Prostate gland (tissue), 2 donors: ENCODE data around the gene DCP1A.

ENCODE experiments used
- POLR2AphosphoS5 ChIP-seq: sonication (generic); formaldehyde crosslinking; IDR thresholded peaks from one replicate; pipeline ENCODE4 v1.6.1; 2017; ENCODE audit warnings: antibody characterized with exemption
- TF ChIP-seq, protein P1 (sequence below), 4 experiments: fragments of 200-600 bp in 2 of 4; fragments of 450-650 bp in 2 of 4; sonication (generic) in 2 of 4; IDR thresholded peaks; 1 replicate in 3 of 4; 2 replicates in 1 of 4; pipeline ENCODE4 v1.5.1; 2016 to 2019; ENCODE audit warnings: antibody characterized with exemption in 4 of 4, mild to moderate bottlenecking in 2 of 4, moderate library complexity in 2 of 4

DNA sequence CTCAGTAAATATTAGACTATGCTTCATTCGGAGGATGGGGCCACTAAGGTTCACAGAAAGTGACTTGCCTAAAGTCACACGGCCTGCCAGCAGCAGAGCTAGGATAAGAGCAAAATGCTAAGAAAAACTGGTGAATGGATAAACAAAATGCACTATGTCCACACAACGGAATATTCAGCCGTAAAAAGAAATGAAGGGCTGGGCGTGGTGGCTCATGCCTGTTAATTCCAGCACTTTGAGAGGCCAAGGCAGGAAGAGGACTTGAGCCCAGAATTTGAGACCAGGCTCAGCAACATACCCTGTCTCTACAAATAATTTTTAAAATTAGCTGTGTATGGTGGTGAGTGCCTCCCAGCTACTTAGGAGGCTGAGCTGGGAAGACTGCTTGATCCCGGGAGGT lies 99.2 kb downstream of the DCP1A start:
- TF ChIP-seq, protein P1, sequence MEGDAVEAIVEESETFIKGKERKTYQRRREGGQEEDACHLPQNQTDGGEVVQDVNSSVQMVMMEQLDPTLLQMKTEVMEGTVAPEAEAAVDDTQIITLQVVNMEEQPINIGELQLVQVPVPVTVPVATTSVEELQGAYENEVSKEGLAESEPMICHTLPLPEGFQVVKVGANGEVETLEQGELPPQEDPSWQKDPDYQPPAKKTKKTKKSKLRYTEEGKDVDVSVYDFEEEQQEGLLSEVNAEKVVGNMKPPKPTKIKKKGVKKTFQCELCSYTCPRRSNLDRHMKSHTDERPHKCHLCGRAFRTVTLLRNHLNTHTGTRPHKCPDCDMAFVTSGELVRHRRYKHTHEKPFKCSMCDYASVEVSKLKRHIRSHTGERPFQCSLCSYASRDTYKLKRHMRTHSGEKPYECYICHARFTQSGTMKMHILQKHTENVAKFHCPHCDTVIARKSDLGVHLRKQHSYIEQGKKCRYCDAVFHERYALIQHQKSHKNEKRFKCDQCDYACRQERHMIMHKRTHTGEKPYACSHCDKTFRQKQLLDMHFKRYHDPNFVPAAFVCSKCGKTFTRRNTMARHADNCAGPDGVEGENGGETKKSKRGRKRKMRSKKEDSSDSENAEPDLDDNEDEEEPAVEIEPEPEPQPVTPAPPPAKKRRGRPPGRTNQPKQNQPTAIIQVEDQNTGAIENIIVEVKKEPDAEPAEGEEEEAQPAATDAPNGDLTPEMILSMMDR (IDR thresholded peaks at IDR 0.05): no peak
- TF ChIP-seq POLR2AphosphoS5: no peak
